GM10266 (cell line): ENCODE data around the gene CA5A.

Experiments used
- DNase-seq: peaks from one replicate; pipeline ENCODE4 v3.0.0; 2012; ENCODE audit errors: extremely low spot score
- CTCF ChIP-seq: IDR thresholded peaks from 2 replicates; pipeline ENCODE4 v1.5.1; 2012; ENCODE audit warnings: mild to moderate bottlenecking, low read depth; ENCODE audit not compliant: control insufficient read depth, insufficient read depth; ENCODE audit errors: missing control alignments

Gene CA5A

DNA sequence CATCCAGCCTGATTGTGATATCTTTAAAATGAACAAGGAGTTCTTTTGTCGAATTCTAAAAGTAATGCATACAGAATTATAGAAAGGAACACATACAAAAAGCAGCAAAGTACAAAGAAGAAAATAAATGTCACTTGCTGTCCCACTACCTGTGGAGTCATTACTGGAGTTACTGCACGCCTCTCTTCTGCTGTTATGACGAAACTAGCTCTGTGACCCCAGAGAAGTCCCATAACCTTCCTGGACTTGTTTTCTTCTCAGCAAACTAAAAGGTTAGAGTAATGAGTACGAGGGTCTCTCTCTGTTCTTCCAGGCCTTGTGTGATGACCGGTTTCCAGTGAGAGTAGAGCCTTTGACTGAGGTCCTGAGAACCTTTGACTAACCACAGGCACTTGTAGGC, 41.8 kb upstream of the CA5A start:
- no peak for TF ChIP-seq CTCF
- DNase-seq = no peak

GRCh38 chr16:87976665-87977064, 40.3 kb upstream of the CA5A start:
- no peak for DNase-seq
- no peak for TF ChIP-seq CTCF

DNA sequence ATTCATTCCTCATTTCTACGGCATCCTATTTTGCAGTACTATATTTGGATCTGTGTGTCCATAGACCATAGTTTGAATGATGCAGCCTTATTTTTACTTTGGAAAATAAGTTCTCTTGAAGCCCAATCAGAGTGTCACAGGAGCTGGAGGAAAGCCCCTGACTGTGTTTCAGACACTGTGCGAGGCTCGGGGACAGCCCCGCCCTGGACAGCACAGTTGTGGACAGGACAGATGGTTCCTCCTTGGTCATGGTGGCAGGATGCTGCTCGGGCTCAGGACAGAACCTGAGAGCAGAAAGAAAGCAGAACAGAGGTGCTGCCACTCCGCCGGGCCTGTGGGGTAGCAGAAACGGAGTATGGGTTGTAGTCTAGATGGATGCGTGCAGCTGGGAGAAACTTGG, 37.8 kb upstream of the CA5A start:
- no peak for TF ChIP-seq CTCF
- DNase-seq = no peak

DNA sequence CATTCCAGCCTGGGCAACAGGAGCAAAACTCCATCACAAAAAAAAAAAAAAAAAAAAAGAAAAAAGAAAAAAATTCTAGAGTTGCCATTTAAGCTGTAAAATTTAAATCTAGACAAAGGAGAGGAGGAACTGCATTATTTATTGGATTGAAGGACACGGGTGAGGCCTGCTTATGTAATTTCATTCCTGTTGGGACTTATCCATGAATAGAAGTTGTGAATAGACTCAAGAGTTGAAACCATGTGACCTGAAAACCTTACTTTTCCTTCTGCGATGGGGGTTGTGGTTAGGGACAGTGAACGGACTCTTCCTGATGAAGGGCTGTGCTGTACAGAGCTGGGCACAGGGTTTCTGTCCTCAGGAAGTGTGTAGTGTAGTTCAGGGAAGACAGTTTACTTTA, 37.4 kb upstream of the CA5A start:
- DNase-seq = no peak
- TF ChIP-seq CTCF = no peak

DNA sequence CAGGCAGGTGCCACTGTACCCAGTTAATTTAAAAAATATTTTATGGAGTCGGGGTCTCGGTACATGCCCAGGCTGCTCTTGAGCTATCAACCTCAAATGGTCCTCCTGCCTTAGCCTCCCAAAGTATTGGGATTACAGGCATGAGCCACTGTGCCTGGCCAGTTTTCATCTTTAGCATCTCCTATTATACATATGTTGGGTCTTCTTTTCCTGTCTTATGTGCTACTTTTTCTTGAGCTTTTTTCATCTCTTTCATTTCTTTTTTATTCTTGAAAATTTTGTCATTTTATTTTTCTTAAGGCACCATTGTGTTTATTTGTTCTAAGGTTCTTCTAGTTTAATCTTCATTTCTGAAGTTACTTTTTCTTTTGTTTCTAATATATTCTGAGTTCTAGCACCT, 35.6 kb upstream of the CA5A start:
- TF ChIP-seq CTCF = no peak
- DNase-seq = no peak

DNA sequence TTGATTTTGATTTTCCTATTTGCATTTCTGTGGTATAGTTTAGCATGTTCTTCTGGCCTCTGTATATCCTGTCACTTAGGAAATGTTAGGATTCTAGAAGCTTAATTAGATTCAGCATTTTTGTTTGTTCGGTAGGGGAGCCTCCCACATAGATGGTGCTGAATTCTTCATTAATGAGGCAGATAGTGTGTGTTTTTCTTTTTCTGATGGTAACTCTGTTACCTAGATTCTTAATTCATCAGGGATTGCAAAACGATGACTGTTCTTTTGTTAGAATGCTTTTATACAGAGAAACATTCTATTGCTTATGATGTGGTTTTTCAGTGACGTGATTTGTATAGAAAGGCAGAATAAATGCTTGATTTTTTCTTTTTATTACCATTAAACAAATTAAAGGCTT, 33.9 kb upstream of the CA5A start:
- DNase-seq = no peak
- no peak for TF ChIP-seq CTCF

GRCh38 chr16:87968541-87968940, 32.2 kb upstream of the CA5A start:
- no peak for DNase-seq
- no peak for TF ChIP-seq CTCF
